ENCODE data around the gene MAML3. TPM values are rescaled to one million over a fixed set of nuclear protein-coding genes. Genes with fewer than 3 reads are reported as not detected.
A peak's percentile ranks its signal among the peaks of the same experiment; 100 is the strongest.
"Not testable (repeated sequence)": the region's sequence is repeated elsewhere in the genome, so short reads cannot be mapped to it uniquely, and the experiment has no call there.

Gene MAML3
- total RNA-seq, 1 donor, result 0.72 TPM

DNA sequence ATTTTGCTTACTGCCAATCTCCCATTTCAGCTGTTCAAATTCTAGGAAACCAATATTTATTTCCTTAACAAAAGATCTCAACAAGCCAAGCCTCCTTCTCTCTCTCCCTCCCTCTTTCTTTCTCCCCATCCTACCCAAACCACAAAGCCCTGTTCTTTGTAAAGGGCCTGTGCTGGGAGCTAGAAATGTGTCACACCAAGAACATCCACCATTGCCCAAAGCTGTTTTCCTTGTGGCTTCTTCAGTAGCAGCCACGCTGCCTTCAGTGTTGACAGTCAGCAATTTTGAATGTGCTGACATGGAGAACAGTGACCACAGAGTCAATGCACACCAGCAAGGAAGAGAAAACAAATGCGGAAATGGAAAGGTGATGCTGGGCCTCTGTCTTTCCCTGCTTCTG, 203.0 kb downstream of the MAML3 start:
- DNase-seq (ENCODE audit: insufficient read length, low spot score, missing footprints), result no peak
- no peak overlapping the region for H3K4me2 ChIP-seq (ENCODE audit: insufficient read depth, low read length)

GRCh38 chr4:139950568-139950967, 203.4 kb downstream of the MAML3 start:
- peak; percentile 58 for DNase-seq (ENCODE audit: insufficient read length, low spot score, missing footprints)
- Histone ChIP-seq H3K4me3 (ENCODE audit: insufficient read depth, low read length) (no peak overlapping the region), H3K9me3 (ENCODE audit: low read depth, low read length) (no peaks in the 10 kb centered on the region), H3K4me2 (ENCODE audit: insufficient read depth, low read length) (no peak overlapping the region), H3K27me3 (ENCODE audit: insufficient read depth, low read length) (peaks cover 37% of the 10 kb centered on the region), H2AFZ (ENCODE audit: low read length) (no peak overlapping the region), H3K36me3 (ENCODE audit: insufficient read depth, low read length) (no peaks in the 10 kb centered on the region), H3K27ac (ENCODE audit: low read depth, low read length) (no peak overlapping the region), H3K4me1 (ENCODE audit: insufficient read depth, low read length) (peaks cover 14% of the 10 kb centered on the region), H4K20me1 (ENCODE audit: insufficient read depth, low read length) (no peaks in the 10 kb centered on the region), H3K79me2 (ENCODE audit: insufficient read depth, low read length) (no peaks in the 10 kb centered on the region)
- TF ChIP-seq, protein P1, sequence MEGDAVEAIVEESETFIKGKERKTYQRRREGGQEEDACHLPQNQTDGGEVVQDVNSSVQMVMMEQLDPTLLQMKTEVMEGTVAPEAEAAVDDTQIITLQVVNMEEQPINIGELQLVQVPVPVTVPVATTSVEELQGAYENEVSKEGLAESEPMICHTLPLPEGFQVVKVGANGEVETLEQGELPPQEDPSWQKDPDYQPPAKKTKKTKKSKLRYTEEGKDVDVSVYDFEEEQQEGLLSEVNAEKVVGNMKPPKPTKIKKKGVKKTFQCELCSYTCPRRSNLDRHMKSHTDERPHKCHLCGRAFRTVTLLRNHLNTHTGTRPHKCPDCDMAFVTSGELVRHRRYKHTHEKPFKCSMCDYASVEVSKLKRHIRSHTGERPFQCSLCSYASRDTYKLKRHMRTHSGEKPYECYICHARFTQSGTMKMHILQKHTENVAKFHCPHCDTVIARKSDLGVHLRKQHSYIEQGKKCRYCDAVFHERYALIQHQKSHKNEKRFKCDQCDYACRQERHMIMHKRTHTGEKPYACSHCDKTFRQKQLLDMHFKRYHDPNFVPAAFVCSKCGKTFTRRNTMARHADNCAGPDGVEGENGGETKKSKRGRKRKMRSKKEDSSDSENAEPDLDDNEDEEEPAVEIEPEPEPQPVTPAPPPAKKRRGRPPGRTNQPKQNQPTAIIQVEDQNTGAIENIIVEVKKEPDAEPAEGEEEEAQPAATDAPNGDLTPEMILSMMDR (IDR thresholded peaks at IDR 0.05; ENCODE audit: extremely low read depth, low read depth, low read length), result no peak

More for the DNA sequence above, 203.0 kb downstream of the MAML3 start:
- no peaks in the 10 kb centered on the region for H4K20me1 ChIP-seq (ENCODE audit: insufficient read depth, low read length)
- no peak overlapping the region for H3K4me3 ChIP-seq (ENCODE audit: insufficient read depth, low read length)
- no peak overlapping the region for H2AFZ ChIP-seq (ENCODE audit: low read length)
- peaks cover 38% of the 10 kb centered on the region for H3K27me3 ChIP-seq (ENCODE audit: insufficient read depth, low read length)
- H3K79me2 ChIP-seq (ENCODE audit: insufficient read depth, low read length), result no peaks in the 10 kb centered on the region
- TF ChIP-seq, protein P1 (IDR thresholded peaks at IDR 0.05; ENCODE audit: extremely low read depth, low read depth, low read length), result no peak
- no peaks in the 10 kb centered on the region for H3K36me3 ChIP-seq (ENCODE audit: insufficient read depth, low read length)
- H3K27ac ChIP-seq (ENCODE audit: low read depth, low read length), result no peak overlapping the region
- peaks cover 14% of the 10 kb centered on the region for H3K4me1 ChIP-seq (ENCODE audit: insufficient read depth, low read length)
- no peaks in the 10 kb centered on the region for H3K9me3 ChIP-seq (ENCODE audit: low read depth, low read length)

DNA sequence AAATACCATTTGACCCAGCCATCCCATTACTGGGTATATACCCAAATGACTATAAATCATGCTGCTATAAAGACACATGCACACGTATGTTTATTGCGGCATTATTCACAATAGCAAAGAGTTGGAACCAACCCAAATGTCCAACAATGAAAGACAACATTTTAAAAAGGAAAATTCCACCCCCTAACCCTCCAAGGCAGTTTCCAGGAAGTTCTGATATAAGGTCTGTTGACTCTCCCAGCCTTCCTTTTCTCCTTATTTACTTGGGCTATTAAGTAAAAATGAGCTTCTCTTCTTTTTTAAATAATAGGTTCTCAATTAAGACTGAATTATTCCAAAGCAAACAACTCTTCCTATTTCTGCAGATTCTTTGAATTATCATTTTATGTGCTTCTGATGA, 209.1 kb downstream of the MAML3 start:
- H3K27me3 ChIP-seq (ENCODE audit: insufficient read depth, low read length), result peaks cover 10% of the 10 kb centered on the region
- not testable (repeated sequence) for H3K27ac ChIP-seq (ENCODE audit: low read depth, low read length); H3K4me1 ChIP-seq (ENCODE audit: insufficient read depth, low read length); H3K4me3 ChIP-seq (ENCODE audit: insufficient read depth, low read length); H3K4me2 ChIP-seq (ENCODE audit: insufficient read depth, low read length); H3K36me3 ChIP-seq (ENCODE audit: insufficient read depth, low read length); DNase-seq (ENCODE audit: insufficient read length, low spot score, missing footprints); H3K79me2 ChIP-seq (ENCODE audit: insufficient read depth, low read length); H4K20me1 ChIP-seq (ENCODE audit: insufficient read depth, low read length); H2AFZ ChIP-seq (ENCODE audit: low read length); H3K9me3 ChIP-seq (ENCODE audit: low read depth, low read length)

DNA sequence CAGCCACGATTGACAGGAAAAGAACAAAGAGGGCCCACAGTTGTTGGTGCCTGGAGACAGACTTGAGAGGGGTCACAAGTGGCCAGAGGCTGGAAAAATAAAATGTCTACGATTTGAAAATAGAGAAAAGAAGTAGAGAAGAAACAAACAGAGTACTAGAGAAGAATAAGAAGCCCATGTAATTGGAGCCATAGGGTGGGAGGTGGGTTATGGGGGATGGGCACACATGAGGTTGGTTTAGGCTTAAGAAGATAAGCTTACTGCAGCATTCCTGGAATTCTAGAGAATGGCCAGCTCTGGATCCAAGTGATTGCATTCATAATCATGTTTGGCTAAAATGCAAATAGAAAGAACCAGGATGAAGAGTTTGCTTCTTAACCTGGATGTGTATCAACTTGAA, 210.7 kb downstream of the MAML3 start:
- Histone ChIP-seq H3K4me2 (ENCODE audit: insufficient read depth, low read length) (no peak overlapping the region), H2AFZ (ENCODE audit: low read length) (no peak overlapping the region), H4K20me1 (ENCODE audit: insufficient read depth, low read length) (no peaks in the 10 kb centered on the region), H3K27ac (ENCODE audit: low read depth, low read length) (no peak overlapping the region), H3K27me3 (ENCODE audit: insufficient read depth, low read length) (peaks cover 8% of the 10 kb centered on the region), H3K4me3 (ENCODE audit: insufficient read depth, low read length) (no peak overlapping the region), H3K9me3 (ENCODE audit: low read depth, low read length) (no peaks in the 10 kb centered on the region), H3K79me2 (ENCODE audit: insufficient read depth, low read length) (no peaks in the 10 kb centered on the region), H3K4me1 (ENCODE audit: insufficient read depth, low read length) (peaks cover 7% of the 10 kb centered on the region), H3K36me3 (ENCODE audit: insufficient read depth, low read length) (no peaks in the 10 kb centered on the region)
- DNase-seq (ENCODE audit: insufficient read length, low spot score, missing footprints), result peak; percentile 11
- TF ChIP-seq, protein P1 (IDR thresholded peaks at IDR 0.05; ENCODE audit: extremely low read depth, low read depth, low read length), result no peak

All from osteoblast (primary cell).